Bronchial epithelial cell (primary cell): ENCODE results near the gene PACS1. TPM values are rescaled to one million over a fixed set of nuclear protein-coding genes. Genes with fewer than 3 reads are reported as not detected.

Source experiments
- DNase-seq: peaks from one replicate; pipeline ENCODE4 v3.0.0-alpha.2; 2010; ENCODE audit warnings: low read depth
- FAIRE-seq: peaks from 2 replicates; lab custom pipeline; 2011; peaks lifted over from hg19 to GRCh38; lab: Jason Lieb, UNC
- H3K27me3 ChIP-seq: 2 replicates; pipeline ENCODE4 v1.5.1; 2011; ENCODE audit warnings: low read length; ENCODE audit not compliant: control insufficient read depth, insufficient read depth
- H3K36me3 ChIP-seq: 2 replicates; pipeline ENCODE4 v1.5.1; 2011; ENCODE audit warnings: low read length; ENCODE audit not compliant: control insufficient read depth, insufficient read depth
- H3K4me3 ChIP-seq: 2 replicates; pipeline ENCODE4 v1.5.1; 2011; ENCODE audit warnings: mild to moderate bottlenecking, low read depth, low read length, control low read depth
- CTCF ChIP-seq: IDR thresholded peaks from 2 replicates; pipeline ENCODE4 v1.5.1; 2011; ENCODE audit warnings: mild to moderate bottlenecking, moderate library complexity, low read length, control low read depth, inconsistent platforms; ENCODE audit not compliant: insufficient read depth, severe bottlenecking
- total RNA-seq: library from RNA; depleted of rRNA; stranded (reverse); fragments of >200 nt; gene quantifications from 2 replicates; pipeline ENCODE4 v1.2.1, GENCODE V29; 2014

The PACS1 gene
- total RNA-seq, 1 donor from 2014 or later, result 6.8 TPM

- TF ChIP-seq CTCF, result peak; percentile 30
- Histone ChIP-seq H3K36me3 (peaks cover 7% of the 10 kb centered on the region), H3K27me3 (no peaks in the 10 kb centered on the region), H3K4me3 (peak overlapping the region; percentile 67)
- FAIRE-seq (no peak), DNase-seq (peak; percentile 46)
Observed at GRCh38 chr11:66068923-66069714, 953 bp upstream of the PACS1 start.

DNA sequence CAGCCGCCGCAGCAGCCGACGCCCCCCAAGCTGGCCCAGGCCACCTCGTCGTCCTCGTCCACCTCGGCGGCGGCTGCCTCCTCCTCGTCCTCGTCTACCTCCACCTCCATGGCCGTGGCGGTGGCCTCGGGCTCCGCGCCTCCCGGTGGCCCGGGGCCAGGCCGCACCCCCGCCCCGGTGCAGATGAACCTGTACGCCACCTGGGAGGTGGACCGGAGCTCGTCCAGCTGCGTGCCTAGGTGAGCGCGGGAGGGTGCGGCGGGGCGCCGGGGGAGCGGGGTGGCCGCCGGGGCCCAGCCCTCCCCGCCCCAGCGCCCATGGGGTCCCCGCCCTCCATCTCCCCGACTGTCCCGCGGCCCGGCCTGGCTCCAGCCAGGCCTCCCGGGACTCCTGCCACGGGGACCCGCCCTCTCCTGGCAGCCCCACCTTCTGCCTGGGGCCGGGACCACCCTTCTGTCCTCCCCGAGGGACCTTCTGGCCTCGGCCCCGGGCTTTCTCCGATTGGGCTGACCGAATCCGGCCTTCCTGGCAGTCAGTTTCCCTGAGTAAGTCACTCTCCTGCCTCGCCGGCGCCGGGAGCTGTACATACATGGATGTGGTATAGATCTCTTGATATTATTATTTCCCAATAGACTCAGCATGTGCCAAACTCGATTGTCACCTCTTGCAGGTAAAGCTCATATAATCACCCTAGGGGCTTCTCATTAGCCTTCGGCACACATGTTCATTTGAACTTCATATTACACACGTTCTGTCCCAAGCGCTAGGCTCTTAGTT lies 720 bp downstream of the PACS1 start:
- H3K27me3 ChIP-seq, result no peaks in the 10 kb centered on the region
- H3K36me3 ChIP-seq, result peaks cover 7% of the 10 kb centered on the region
- FAIRE-seq (no peak), DNase-seq (peak; percentile 40)
- H3K4me3 ChIP-seq, result peak overlapping the region; percentile 67
- TF ChIP-seq CTCF, result no peak

- DNase-seq, result no peak
- no peak for FAIRE-seq
- Histone ChIP-seq H3K4me3 (peak overlapping the region; percentile 67), H3K36me3 (peaks cover 7% of the 10 kb centered on the region), H3K27me3 (no peaks in the 10 kb centered on the region)
- TF ChIP-seq CTCF, result no peak
Observed at GRCh38 chr11:66071381-66071801, 1.3 kb downstream of the PACS1 start.

DNA sequence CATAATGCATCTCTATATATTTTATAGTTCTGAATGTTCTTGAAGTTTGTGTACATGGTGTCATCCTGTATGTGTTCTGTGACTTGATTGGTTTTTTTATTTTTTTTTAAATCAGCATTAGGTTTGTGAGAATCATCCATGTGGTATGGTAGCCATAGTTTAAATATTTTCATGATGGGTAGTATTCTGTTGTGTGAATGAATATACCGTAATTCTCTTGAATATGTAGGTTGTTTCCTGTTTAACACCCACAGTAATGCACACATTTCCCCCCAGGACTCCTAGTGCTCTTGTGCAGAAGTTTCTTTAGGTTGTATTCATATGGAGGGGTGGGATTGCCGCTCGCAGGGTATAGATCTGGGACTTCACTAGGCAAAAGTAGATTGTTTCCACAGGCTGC lies 2.0 kb downstream of the PACS1 start:
- H3K27me3 ChIP-seq, result no peaks in the 10 kb centered on the region
- DNase-seq, result no peak
- H3K36me3 ChIP-seq, result peaks cover 5% of the 10 kb centered on the region
- no peak for TF ChIP-seq CTCF
- no peak for FAIRE-seq
- no peak overlapping the region for H3K4me3 ChIP-seq

GRCh38 chr11:66072518-66072917 lies 2.4 kb downstream of the PACS1 start:
- TF ChIP-seq CTCF, result no peak

More at GRCh38 chr11:66072518-66072917, 2.4 kb downstream of the PACS1 start:
- DNase-seq (no peak), FAIRE-seq (no peak)
- Histone ChIP-seq H3K36me3 (peaks cover 5% of the 10 kb centered on the region), H3K4me3 (no peak overlapping the region), H3K27me3 (no peaks in the 10 kb centered on the region)
